LHCN-M2 (cell line): Measurements from ENCODE around the gene SLC30A3. TPM values are rescaled to one million over a fixed set of nuclear protein-coding genes. Genes with fewer than 3 reads are reported as not detected.
"Not testable (repeated sequence)": the region's sequence is repeated elsewhere in the genome, so short reads cannot be mapped to it uniquely, and the experiment has no call there.

Experiments used
- DNase-seq: peaks from one replicate; pipeline ENCODE4 v3.0.0-alpha.2; 2012; ENCODE audit warnings: low read depth
- polyA plus RNA-seq: library from polyadenylated mRNA; unstranded; fragments of >200 nt; gene quantifications from one replicate; pipeline ENCODE4 v1.2.1, GENCODE V29; 2012; ENCODE audit warnings: missing spikeins
- total RNA-seq: library from RNA; depleted of rRNA; stranded (reverse); fragments of >200 nt; gene quantifications from 2 replicates; pipeline ENCODE4 v1.2.3, GENCODE V29; 2014; rRNA removed

SLC30A3 gene
- 0.63 TPM in 1 of 2 replicates, not detected in the other for total RNA-seq
- 0.27 TPM for polyA plus RNA-seq

GRCh38 chr2:27262379-27263286, at the start of gene SLC30A3:
SLC30A3 (minus strand) TSS chr2:27263047; CDS start chr2:27262906, 141 bp downstream.
- no peak for DNase-seq

- DNase-seq: no peak
These were observed 49.3 kb upstream of the SLC30A3 start for GRCh38 chr2:27312152-27312551.

GRCh38 chr2:27309651-27310050, 46.8 kb upstream of the SLC30A3 start:
- DNase-seq: no peak

- no peak for DNase-seq
These were observed 45.6 kb upstream of the SLC30A3 start, which contains the start of gene UCN for GRCh38 chr2:27308359-27308881. UCN (minus strand) TSS chr2:27308445; CDS start chr2:27307895, 550 bp downstream.

- DNase-seq: no peak
These were observed 44.9 kb upstream of the SLC30A3 start for GRCh38 chr2:27307545-27308358.

- DNase-seq: no peak
These were observed 44.4 kb upstream of the SLC30A3 start for GRCh38 chr2:27307287-27307544.

- DNase-seq: no peak
These were observed 43.9 kb upstream of the SLC30A3 start for GRCh38 chr2:27306573-27307286.

GRCh38 chr2:27306136-27306535, 43.3 kb upstream of the SLC30A3 start:
- DNase-seq: no peak

GRCh38 chr2:27305516-27305915, 42.7 kb upstream of the SLC30A3 start:
- DNase-seq: no peak

GRCh38 chr2:27304488-27305240, 41.8 kb upstream of the SLC30A3 start:
- no peak for DNase-seq

GRCh38 chr2:27303093-27304025, 40.5 kb upstream of the SLC30A3 start:
- peak; percentile 66 for DNase-seq

GRCh38 chr2:27300606-27301005, 37.8 kb upstream of the SLC30A3 start:
- DNase-seq: not testable (repeated sequence)

GRCh38 chr2:27298391-27299080, 35.7 kb upstream of the SLC30A3 start:
- no peak for DNase-seq

GRCh38 chr2:27297195-27297594, 34.3 kb upstream of the SLC30A3 start:
- DNase-seq: no peak

- DNase-seq: no peak
These were observed 33.6 kb upstream of the SLC30A3 start for GRCh38 chr2:27296481-27296880.

GRCh38 chr2:27294928-27295327, 32.1 kb upstream of the SLC30A3 start:
- no peak for DNase-seq

GRCh38 chr2:27291865-27292264, 29.0 kb upstream of the SLC30A3 start:
- no peak for DNase-seq

GRCh38 chr2:27290549-27290948, 27.7 kb upstream of the SLC30A3 start:
- DNase-seq: no peak

- no peak for DNase-seq
These were observed 25.8 kb upstream of the SLC30A3 start for GRCh38 chr2:27288610-27289009.
